ENCODE measurements around the gene IL1RAPL2. TPM values are rescaled to one million over a fixed set of nuclear protein-coding genes. Genes with fewer than 3 reads are reported as not detected.

Gene IL1RAPL2
- polyA plus RNA-seq, 1 of the 3 experiments (the other 2 are of a cell fraction): 0.13 TPM

DNA sequence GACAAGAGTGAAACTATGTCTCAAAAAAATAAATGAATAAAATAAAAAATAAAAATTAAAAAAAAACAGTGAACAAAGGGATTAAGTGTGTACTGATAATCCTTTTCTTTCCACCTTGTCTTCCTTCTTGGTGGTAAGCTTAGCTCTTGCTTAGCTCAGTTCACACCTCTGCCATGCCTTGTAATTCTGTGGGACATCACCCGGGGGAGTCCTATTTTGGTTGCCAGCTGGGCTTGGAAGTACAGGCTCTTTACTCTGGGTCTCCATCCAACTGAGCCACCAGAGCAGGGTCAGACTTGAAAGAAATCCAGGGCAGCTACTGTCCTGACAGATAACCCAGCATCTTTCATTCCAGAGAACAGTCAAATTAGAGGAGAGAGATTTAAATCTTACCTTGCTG, 858.7 kb downstream of the IL1RAPL2 start:
- no peak for TF ChIP-seq MXI1 (IDR thresholded peaks at IDR 0.05; ENCODE audit: low read depth, low read length)
- TF ChIP-seq EZH2phosphoT487 (IDR thresholded peaks at IDR 0.05; ENCODE audit: borderline replicate concordance, low read depth): no peak
- TF ChIP-seq GABPA (IDR thresholded peaks at IDR 0.05; ENCODE audit: low read depth): no peak
- TF ChIP-seq SIN3A (IDR thresholded peaks at IDR 0.05; ENCODE audit: borderline replicate concordance, low read depth, low read length): no peak
- TF ChIP-seq SMC3 (IDR thresholded peaks at IDR 0.05; ENCODE audit: low read depth, low read length): no peak
- TF ChIP-seq CHD2 (IDR thresholded peaks at IDR 0.05; ENCODE audit: low read length, partially characterized antibody): no peak
- TF ChIP-seq, protein P1, sequence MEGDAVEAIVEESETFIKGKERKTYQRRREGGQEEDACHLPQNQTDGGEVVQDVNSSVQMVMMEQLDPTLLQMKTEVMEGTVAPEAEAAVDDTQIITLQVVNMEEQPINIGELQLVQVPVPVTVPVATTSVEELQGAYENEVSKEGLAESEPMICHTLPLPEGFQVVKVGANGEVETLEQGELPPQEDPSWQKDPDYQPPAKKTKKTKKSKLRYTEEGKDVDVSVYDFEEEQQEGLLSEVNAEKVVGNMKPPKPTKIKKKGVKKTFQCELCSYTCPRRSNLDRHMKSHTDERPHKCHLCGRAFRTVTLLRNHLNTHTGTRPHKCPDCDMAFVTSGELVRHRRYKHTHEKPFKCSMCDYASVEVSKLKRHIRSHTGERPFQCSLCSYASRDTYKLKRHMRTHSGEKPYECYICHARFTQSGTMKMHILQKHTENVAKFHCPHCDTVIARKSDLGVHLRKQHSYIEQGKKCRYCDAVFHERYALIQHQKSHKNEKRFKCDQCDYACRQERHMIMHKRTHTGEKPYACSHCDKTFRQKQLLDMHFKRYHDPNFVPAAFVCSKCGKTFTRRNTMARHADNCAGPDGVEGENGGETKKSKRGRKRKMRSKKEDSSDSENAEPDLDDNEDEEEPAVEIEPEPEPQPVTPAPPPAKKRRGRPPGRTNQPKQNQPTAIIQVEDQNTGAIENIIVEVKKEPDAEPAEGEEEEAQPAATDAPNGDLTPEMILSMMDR (IDR thresholded peaks at IDR 0.05): no peak
- TF ChIP-seq YY1 (IDR thresholded peaks at IDR 0.05; ENCODE audit: low read depth): no peak
- TF ChIP-seq NFIC (IDR thresholded peaks at IDR 0.05; ENCODE audit: borderline replicate concordance): no peak
- no peak for TF ChIP-seq JUND (IDR thresholded peaks at IDR 0.05)
- ChIA-PET CTCF (no interaction called here), POLR2A (no interaction called here)
- H3K4me3 ChIP-seq (ENCODE audit: low read depth in 2 of 2, low read length in 1 of 2): no peak overlapping the region
- H3K27ac ChIP-seq (ENCODE audit: low read depth in 2 of 2, low read length in 1 of 2): no peak overlapping the region
- no peaks in the 10 kb centered on the region for H4K20me1 ChIP-seq (ENCODE audit: insufficient read depth)
- no peak overlapping the region for H3K4me2 ChIP-seq
- no peaks in the 10 kb centered on the region for H3F3A ChIP-seq (replicated peaks; ENCODE audit: insufficient read depth)
- H3K9me2 ChIP-seq: no peaks in the 10 kb centered on the region
- no peaks in the 10 kb centered on the region for H3K36me3 ChIP-seq (replicated peaks in 1 of 2; ENCODE audit: control insufficient read depth in 1 of 2, insufficient read depth in 2 of 2, low read length in 1 of 2)
- no peak overlapping the region for H3K9ac ChIP-seq
- no peak for DNase-seq
- H2AFZ ChIP-seq (ENCODE audit: low read depth): no peak overlapping the region
- WGBS (ENCODE audit: low lambda C conversion rate): 0% methylated on average over 1 of the region's 1 CpG
- no peaks in the 10 kb centered on the region for H3K9me3 ChIP-seq
- H3K79me2 ChIP-seq (ENCODE audit: insufficient read depth): no peaks in the 10 kb centered on the region
- no peaks in the 10 kb centered on the region for H3K4me1 ChIP-seq (ENCODE audit: control insufficient read depth in 1 of 2, insufficient read depth in 2 of 2, low read depth in 1 of 2, low read length in 1 of 2)
- no peaks in the 10 kb centered on the region for H3K27me3 ChIP-seq (ENCODE audit: insufficient read depth)

DNA sequence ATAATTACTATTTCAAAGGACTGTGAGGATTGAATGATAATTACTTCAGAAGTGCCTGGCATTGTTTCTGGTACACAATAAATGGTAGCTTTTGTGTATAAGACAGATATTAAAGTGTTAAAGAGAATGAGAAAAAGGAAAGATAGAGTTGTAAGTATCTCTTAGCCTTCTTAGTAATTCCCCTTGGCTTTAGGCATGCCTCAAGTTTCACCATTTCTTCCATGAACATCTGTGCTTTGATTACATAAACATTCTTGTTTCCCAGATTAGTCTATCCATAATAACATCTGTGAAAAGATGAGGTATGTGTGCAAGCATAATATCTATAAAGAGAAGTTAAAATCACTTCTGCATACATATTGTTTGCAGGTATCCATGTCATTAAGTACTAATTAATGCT, 885.4 kb downstream of the IL1RAPL2 start:
- ChIA-PET CTCF (no interaction called here), POLR2A (no interaction called here)
- no peaks in the 10 kb centered on the region for H3K9me3 ChIP-seq
- no peak overlapping the region for H3K4me2 ChIP-seq
- H3K4me1 ChIP-seq (ENCODE audit: control insufficient read depth in 1 of 2, insufficient read depth in 2 of 2, low read depth in 1 of 2, low read length in 1 of 2): no peaks in the 10 kb centered on the region
- H3K27me3 ChIP-seq (ENCODE audit: insufficient read depth): no peaks in the 10 kb centered on the region
- no peak overlapping the region for H3K4me3 ChIP-seq (ENCODE audit: low read depth in 2 of 2, low read length in 1 of 2)
- no peaks in the 10 kb centered on the region for H3K79me2 ChIP-seq (ENCODE audit: insufficient read depth)
- no peaks in the 10 kb centered on the region for H4K20me1 ChIP-seq (ENCODE audit: insufficient read depth)
- H3F3A ChIP-seq (replicated peaks; ENCODE audit: insufficient read depth): no peaks in the 10 kb centered on the region
- no peaks in the 10 kb centered on the region for H3K36me3 ChIP-seq (replicated peaks in 1 of 2; ENCODE audit: control insufficient read depth in 1 of 2, insufficient read depth in 2 of 2, low read length in 1 of 2)
- H3K9ac ChIP-seq: no peak overlapping the region
- no peak overlapping the region for H2AFZ ChIP-seq (ENCODE audit: low read depth)
- H3K27ac ChIP-seq (ENCODE audit: low read depth in 2 of 2, low read length in 1 of 2): no peak overlapping the region
- H3K9me2 ChIP-seq: no peaks in the 10 kb centered on the region
- DNase-seq: no peak
- TF ChIP-seq SIN3A (IDR thresholded peaks at IDR 0.05; ENCODE audit: borderline replicate concordance, low read depth, low read length): no peak
- TF ChIP-seq MXI1 (IDR thresholded peaks at IDR 0.05; ENCODE audit: low read depth, low read length): no peak
- no peak for TF ChIP-seq JUND (IDR thresholded peaks at IDR 0.05)
- no peak for TF ChIP-seq TEAD4 (IDR thresholded peaks at IDR 0.05; ENCODE audit: borderline replicate concordance, insufficient read depth)
- TF ChIP-seq RFX5 (IDR thresholded peaks at IDR 0.05; ENCODE audit: low read length): no peak
- no peak for TF ChIP-seq YY1 (IDR thresholded peaks at IDR 0.05; ENCODE audit: low read depth)
- TF ChIP-seq, protein P2, sequence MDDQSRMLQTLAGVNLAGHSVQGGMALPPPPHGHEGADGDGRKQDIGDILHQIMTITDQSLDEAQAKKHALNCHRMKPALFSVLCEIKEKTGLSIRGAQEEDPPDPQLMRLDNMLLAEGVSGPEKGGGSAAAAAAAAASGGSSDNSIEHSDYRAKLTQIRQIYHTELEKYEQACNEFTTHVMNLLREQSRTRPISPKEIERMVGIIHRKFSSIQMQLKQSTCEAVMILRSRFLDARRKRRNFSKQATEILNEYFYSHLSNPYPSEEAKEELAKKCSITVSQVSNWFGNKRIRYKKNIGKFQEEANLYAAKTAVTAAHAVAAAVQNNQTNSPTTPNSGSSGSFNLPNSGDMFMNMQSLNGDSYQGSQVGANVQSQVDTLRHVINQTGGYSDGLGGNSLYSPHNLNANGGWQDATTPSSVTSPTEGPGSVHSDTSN (IDR thresholded peaks at IDR 0.05): no peak
- TF ChIP-seq, protein P3, sequence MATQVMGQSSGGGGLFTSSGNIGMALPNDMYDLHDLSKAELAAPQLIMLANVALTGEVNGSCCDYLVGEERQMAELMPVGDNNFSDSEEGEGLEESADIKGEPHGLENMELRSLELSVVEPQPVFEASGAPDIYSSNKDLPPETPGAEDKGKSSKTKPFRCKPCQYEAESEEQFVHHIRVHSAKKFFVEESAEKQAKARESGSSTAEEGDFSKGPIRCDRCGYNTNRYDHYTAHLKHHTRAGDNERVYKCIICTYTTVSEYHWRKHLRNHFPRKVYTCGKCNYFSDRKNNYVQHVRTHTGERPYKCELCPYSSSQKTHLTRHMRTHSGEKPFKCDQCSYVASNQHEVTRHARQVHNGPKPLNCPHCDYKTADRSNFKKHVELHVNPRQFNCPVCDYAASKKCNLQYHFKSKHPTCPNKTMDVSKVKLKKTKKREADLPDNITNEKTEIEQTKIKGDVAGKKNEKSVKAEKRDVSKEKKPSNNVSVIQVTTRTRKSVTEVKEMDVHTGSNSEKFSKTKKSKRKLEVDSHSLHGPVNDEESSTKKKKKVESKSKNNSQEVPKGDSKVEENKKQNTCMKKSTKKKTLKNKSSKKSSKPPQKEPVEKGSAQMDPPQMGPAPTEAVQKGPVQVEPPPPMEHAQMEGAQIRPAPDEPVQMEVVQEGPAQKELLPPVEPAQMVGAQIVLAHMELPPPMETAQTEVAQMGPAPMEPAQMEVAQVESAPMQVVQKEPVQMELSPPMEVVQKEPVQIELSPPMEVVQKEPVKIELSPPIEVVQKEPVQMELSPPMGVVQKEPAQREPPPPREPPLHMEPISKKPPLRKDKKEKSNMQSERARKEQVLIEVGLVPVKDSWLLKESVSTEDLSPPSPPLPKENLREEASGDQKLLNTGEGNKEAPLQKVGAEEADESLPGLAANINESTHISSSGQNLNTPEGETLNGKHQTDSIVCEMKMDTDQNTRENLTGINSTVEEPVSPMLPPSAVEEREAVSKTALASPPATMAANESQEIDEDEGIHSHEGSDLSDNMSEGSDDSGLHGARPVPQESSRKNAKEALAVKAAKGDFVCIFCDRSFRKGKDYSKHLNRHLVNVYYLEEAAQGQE (IDR thresholded peaks at IDR 0.05; ENCODE audit: low read depth, low read length): no peak
- TF ChIP-seq, protein P4, sequence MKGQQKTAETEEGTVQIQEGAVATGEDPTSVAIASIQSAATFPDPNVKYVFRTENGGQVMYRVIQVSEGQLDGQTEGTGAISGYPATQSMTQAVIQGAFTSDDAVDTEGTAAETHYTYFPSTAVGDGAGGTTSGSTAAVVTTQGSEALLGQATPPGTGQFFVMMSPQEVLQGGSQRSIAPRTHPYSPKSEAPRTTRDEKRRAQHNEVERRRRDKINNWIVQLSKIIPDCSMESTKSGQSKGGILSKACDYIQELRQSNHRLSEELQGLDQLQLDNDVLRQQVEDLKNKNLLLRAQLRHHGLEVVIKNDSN (IDR thresholded peaks at IDR 0.05; ENCODE audit: borderline replicate concordance, low read depth): no peak
- TF ChIP-seq, protein P5, sequence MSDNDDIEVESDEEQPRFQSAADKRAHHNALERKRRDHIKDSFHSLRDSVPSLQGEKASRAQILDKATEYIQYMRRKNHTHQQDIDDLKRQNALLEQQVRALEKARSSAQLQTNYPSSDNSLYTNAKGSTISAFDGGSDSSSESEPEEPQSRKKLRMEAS (IDR thresholded peaks at IDR 0.05; ENCODE audit: low read depth): no peak
- TF ChIP-seq RXRA (IDR thresholded peaks at IDR 0.05; ENCODE audit: borderline replicate concordance, low read depth): no peak
- no peak for TF ChIP-seq MEF2A (IDR thresholded peaks at IDR 0.05; ENCODE audit: borderline replicate concordance, low read depth)
- TF ChIP-seq, protein P1 (IDR thresholded peaks at IDR 0.05): no peak
- no peak for TF ChIP-seq POLR2AphosphoS5 (IDR thresholded peaks at IDR 0.05; ENCODE audit: low read depth, low read length)

All from SK-N-SH (cell line).